ENCODE data around the gene NRCAM.
"Not testable (repeated sequence)": the region's sequence is repeated elsewhere in the genome, so short reads cannot be mapped to it uniquely, and the experiment has no call there.

NRCAM gene

GRCh38 chr7:108261560-108262255 is 194.5 kb downstream of the NRCAM start:
- TF ChIP-seq, protein P1, sequence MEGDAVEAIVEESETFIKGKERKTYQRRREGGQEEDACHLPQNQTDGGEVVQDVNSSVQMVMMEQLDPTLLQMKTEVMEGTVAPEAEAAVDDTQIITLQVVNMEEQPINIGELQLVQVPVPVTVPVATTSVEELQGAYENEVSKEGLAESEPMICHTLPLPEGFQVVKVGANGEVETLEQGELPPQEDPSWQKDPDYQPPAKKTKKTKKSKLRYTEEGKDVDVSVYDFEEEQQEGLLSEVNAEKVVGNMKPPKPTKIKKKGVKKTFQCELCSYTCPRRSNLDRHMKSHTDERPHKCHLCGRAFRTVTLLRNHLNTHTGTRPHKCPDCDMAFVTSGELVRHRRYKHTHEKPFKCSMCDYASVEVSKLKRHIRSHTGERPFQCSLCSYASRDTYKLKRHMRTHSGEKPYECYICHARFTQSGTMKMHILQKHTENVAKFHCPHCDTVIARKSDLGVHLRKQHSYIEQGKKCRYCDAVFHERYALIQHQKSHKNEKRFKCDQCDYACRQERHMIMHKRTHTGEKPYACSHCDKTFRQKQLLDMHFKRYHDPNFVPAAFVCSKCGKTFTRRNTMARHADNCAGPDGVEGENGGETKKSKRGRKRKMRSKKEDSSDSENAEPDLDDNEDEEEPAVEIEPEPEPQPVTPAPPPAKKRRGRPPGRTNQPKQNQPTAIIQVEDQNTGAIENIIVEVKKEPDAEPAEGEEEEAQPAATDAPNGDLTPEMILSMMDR (IDR thresholded peaks at IDR 0.05; ENCODE audit: insufficient read depth, missing control alignments) = no peak
- DNase-seq (ENCODE audit: insufficient read length, low spot score) = no peak
- FAIRE-seq = no peak

DNA sequence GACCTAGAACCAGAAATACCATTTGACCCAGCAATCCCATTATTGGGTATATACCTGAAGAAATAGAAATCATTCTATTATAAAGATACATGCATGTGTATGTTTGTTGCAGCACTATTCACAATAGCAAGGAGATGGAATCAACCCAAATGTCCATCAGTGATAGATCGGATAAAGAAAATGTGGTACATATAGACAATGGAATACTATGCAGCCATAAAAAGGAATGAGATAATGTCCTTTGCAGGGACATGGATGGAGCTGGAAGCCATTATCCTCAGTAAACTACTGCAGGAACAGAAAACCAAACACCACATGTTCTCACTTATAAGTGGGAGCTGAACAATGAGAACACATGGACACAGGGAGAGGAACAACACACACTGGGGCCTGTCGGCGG is 196.8 kb downstream of the NRCAM start:
- not testable (repeated sequence) for DNase-seq (ENCODE audit: insufficient read length, low spot score); FAIRE-seq

DNA sequence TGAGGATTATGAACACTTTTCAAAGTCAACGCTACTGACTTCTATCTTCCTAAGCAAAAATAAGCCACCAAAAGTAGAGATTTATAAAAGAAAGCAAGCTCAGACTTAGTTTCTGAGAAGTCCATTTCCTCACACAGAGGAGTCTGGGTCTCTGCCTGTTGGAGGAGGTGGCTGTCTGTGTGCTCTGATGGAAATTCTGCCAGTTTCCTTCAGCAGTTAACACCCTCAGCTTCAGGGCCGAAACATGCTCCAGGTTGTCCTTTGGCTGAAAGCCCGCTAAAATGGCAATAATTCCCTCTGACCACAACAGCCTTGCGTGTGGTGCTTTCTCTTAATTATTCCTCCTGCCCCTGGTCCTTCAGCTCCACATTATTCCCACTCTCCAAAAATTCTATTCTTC is 198.3 kb downstream of the NRCAM start:
- DNase-seq (ENCODE audit: insufficient read length, low spot score) = no peak
- TF ChIP-seq, protein P1 (IDR thresholded peaks at IDR 0.05; ENCODE audit: insufficient read depth, missing control alignments) = no peak
- no peak for FAIRE-seq

DNA sequence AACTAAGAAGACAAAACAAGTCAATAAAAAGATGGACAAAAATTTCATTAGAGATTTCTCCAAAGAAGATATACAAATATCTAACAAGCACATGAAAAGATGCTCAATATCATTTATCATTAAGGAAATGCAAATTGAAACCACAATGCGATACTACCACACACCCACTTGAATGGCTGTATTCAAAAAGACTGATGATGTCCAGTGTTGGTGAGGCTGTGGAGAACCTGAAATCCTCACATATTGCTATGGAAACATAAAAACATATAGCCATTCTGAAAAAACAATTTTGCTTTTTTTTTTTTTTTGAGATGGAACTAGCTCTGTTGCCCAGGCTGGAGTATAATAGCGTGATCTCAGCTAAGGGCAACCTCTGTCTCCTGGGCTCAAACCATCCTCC is 202.0 kb downstream of the NRCAM start:
- FAIRE-seq (no peak), DNase-seq (ENCODE audit: insufficient read length, low spot score) (no peak)
- TF ChIP-seq, protein P1 (IDR thresholded peaks at IDR 0.05; ENCODE audit: insufficient read depth, missing control alignments) = no peak

GRCh38 chr7:108253275-108254044 is 202.8 kb downstream of the NRCAM start:
- TF ChIP-seq, protein P1 (IDR thresholded peaks at IDR 0.05; ENCODE audit: insufficient read depth, missing control alignments) = no peak
- DNase-seq (ENCODE audit: insufficient read length, low spot score) (no peak), FAIRE-seq (no peak)

GRCh38 chr7:108252177-108252576 is 204.1 kb downstream of the NRCAM start:
- FAIRE-seq = no peak
- no peak for DNase-seq (ENCODE audit: insufficient read length, low spot score)
- TF ChIP-seq, protein P1 (IDR thresholded peaks at IDR 0.05; ENCODE audit: insufficient read depth, missing control alignments) = no peak

DNA sequence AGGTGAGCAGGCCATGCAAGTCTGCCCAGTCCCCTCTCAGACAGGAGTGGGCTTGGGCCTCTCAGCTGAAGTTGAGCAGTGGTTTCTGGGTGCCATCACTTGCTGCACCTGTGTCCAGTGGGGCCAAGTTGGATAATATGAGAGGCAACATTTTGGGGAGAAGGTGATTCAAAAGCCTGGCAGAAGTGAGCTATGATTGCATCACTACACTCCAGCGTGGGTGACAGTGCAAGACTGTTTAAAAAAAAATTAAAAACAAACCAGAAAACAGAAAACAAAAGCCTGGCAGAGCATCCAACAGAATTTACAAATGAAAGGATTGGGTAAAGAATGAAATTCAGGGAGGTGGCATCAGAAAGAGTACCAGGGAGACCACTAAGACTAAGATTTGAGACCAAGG is 204.5 kb downstream of the NRCAM start:
- FAIRE-seq = no peak
- DNase-seq (ENCODE audit: insufficient read length, low spot score) = no peak
- TF ChIP-seq, protein P1 (IDR thresholded peaks at IDR 0.05; ENCODE audit: insufficient read depth, missing control alignments) = no peak

Measured in D721Med (cell line).